Spleen (tissue), 11 donors: ENCODE results near the gene PAPPA2. TPM values are rescaled to one million over a fixed set of nuclear protein-coding genes. Genes with fewer than 3 reads are reported as not detected.

Experiments used
- DNase-seq: peaks from one replicate; pipeline ENCODE4 v3.0.0-alpha.2; 2020
- H3K27ac ChIP-seq, 8 donors: fragments of 200-600 bp; sonication (generic) in 7 of 8; 1 replicate in 4 of 8; 2 replicates in 4 of 8; pipeline versions ENCODE4 v1.5.0 to v1.8.0; 2016 to 2021; ENCODE audit warnings: inconsistent platforms in 4 of 8, mild to moderate bottlenecking in 4 of 8, moderate library complexity in 1 of 8
- H3K27me3 ChIP-seq, 7 donors: fragments of 200-600 bp; sonication (generic) in 6 of 7; replicated peaks in 1 of 7; 1 replicate in 4 of 7; 2 replicates in 3 of 7; pipeline versions ENCODE4 v1.5.0 to v1.8.0; 2016 to 2021; ENCODE audit warnings: inconsistent platforms in 3 of 7, mild to moderate bottlenecking in 1 of 7
- H3K36me3 ChIP-seq, 6 donors: fragments of 200-600 bp; sonication (generic) in 5 of 6; 1 replicate in 4 of 6; 2 replicates in 2 of 6; pipeline versions ENCODE4 v1.5.0 to v1.8.0; 2016 to 2021; ENCODE audit warnings: inconsistent platforms in 2 of 6
- H3K4me1 ChIP-seq, 6 donors: fragments of 200-600 bp; sonication (generic) in 5 of 6; 1 replicate in 3 of 6; 2 replicates in 3 of 6; pipeline versions ENCODE4 v1.5.0 to v1.8.0; 2016 to 2021; ENCODE audit warnings: inconsistent platforms in 3 of 6
- H3K4me3 ChIP-seq, 8 donors: fragments of 200-600 bp; sonication (generic) in 7 of 8; 1 replicate in 4 of 8; 2 replicates in 4 of 8; pipeline versions ENCODE4 v1.5.0 to v1.8.0; 2016 to 2021; ENCODE audit warnings: inconsistent platforms in 4 of 8, mild to moderate bottlenecking in 4 of 8, moderate library complexity in 2 of 8
- H3K9me3 ChIP-seq, 8 donors: fragments of 200-600 bp; sonication (generic) in 7 of 8; 1 replicate in 4 of 8; 2 replicates in 4 of 8; pipeline versions ENCODE4 v1.5.0 to v1.8.0; 2016 to 2021; ENCODE audit warnings: inconsistent platforms in 4 of 8
- CTCF ChIP-seq, 11 experiments: fragments of 200-600 bp in 7 of 11; fragments of 450-650 bp in 4 of 11; sonication (generic) in 4 of 11; IDR thresholded peaks in 8 of 11; conservative IDR thresholded peaks in 3 of 11; 1 replicate in 7 of 11; 2 replicates in 4 of 11; pipeline versions ENCODE4 v1.4.0 to v1.8.0; 2016 to 2021; ENCODE audit warnings: antibody characterized with exemption in 11 of 11, inconsistent platforms in 4 of 11, mild to moderate bottlenecking in 1 of 11
- POLR2A ChIP-seq, 3 donors: fragments of 450-650 bp; IDR thresholded peaks; one replicate each; pipeline ENCODE4 v1.5.1; 2017; ENCODE audit warnings: antibody characterized with exemption in 3 of 3, mild to moderate bottlenecking in 1 of 3
- POLR2AphosphoS5 ChIP-seq, 3 donors: sonication (generic); formaldehyde crosslinking; IDR thresholded peaks; one replicate each; pipeline ENCODE4 v1.5.1; 2017; ENCODE audit warnings: antibody characterized with exemption in 3 of 3
- WGBS, 5 donors: extraction: QIAGEN DNeasy Blood & Tissue Kit in 3 of 5; methylation state at CpG; one replicate each; pipeline versions ENCODE4 v1.1.5 to v1.1.7; 2013 to 2018; 5-methylcytosine and 5-hydroxymethylcytosine counted together
- intact Hi-C: fragments of 100-400 bp; cut with DNase I; formaldehyde crosslinking; loops from one replicate; pipeline ENCODE4 v1.15.0; 2023; ENCODE audit warnings: low total_unique reads
- polyA plus RNA-seq, 3 donors: library from polyadenylated mRNA; stranded (reverse); fragments of 200-250 nt; gene quantifications; one replicate each; pipeline ENCODE4 v1.2.1, GENCODE V29; 2013
- total RNA-seq, 7 donors: library from RNA; depleted of rRNA in 3 of 7; stranded (reverse); fragments of >200 nt in 3 of 7; fragmentation: NEBNext Ultra II Directional in 4 of 7; extraction: Animal tissue kit (Norgen Biotek cat#: 25700) in 4 of 7; gene quantifications; one replicate each; pipeline versions ENCODE4 v1.1.0 to v1.2.1, GENCODE V29; 2016 to 2021
- donor health status: healthy with polysubstance abuse.
- donor health status: DM: no; HTN: no; CAD: no; lungs with moderate emphysema.
- donor health status: DM: no; HTN: no; CAD: no.
- donor health status: Bipolar disorder and iron deficiency.
- donor health status: healthy.
- donor health status: DM: no; HTN: no; CAD: no.
- donor health status: DM: yes; HTN: yes; CAD: no.

PAPPA2 gene
- total and polyA plus RNA-seq, 10 donors = 0.02 to 0.76 (median 0.06) TPM; not detected in 3

GRCh38 chr1:176816232-176816631 is 353.3 kb downstream of the PAPPA2 start:
- H3K9me3 ChIP-seq = peaks cover 0 to 3% (median 0%) of the 10 kb centered on the region in 8 donors
- H3K27me3 ChIP-seq = no peaks in the 10 kb centered on the region
- TF ChIP-seq POLR2A (IDR thresholded peaks at IDR 0.05) = no peak
- no peak for TF ChIP-seq POLR2AphosphoS5 (IDR thresholded peaks at IDR 0.05)
- no peak for TF ChIP-seq CTCF (IDR thresholded peaks at IDR 0.05 in 8 of 11, conservative IDR thresholded peaks at IDR 0.05 in 3 of 11)
- H3K4me1 ChIP-seq = no peaks in the 10 kb centered on the region
- intact Hi-C loops = no loop called here
- DNase-seq = no peak
- H3K36me3 ChIP-seq = no peaks in the 10 kb centered on the region
- WGBS, 5 donors = 79 to 95% (median 92%) methylated on average over 3 of the region's 3 CpGs
- H3K4me3 ChIP-seq = no peak overlapping the region
- H3K27ac ChIP-seq = no peak overlapping the region

- no peak for DNase-seq
- intact Hi-C loops = no loop called here
- Histone ChIP-seq H3K4me3 (no peak overlapping the region), H3K27ac (no peak overlapping the region), H3K9me3 (no peaks in the 10 kb centered on the region), H3K27me3 (no peaks in the 10 kb centered on the region), H3K36me3 (no peaks in the 10 kb centered on the region), H3K4me1 (no peaks in the 10 kb centered on the region)
- TF ChIP-seq POLR2A (IDR thresholded peaks at IDR 0.05) (no peak), POLR2AphosphoS5 (IDR thresholded peaks at IDR 0.05) (no peak), CTCF (IDR thresholded peaks at IDR 0.05 in 8 of 11, conservative IDR thresholded peaks at IDR 0.05 in 3 of 11) (no peak)
- 72 to 86% (median 80%) methylated on average over 5 of the region's 5 CpGs for WGBS, 5 donors
These were observed 357.5 kb downstream of the PAPPA2 start for GRCh38 chr1:176820391-176821031.

- WGBS, 5 donors = 29 to 52% (median 44%) methylated on average over 1 of the region's 1 CpG
- H3K4me1 ChIP-seq = no peaks in the 10 kb centered on the region
- no peak for DNase-seq
- no peaks in the 10 kb centered on the region for H3K9me3 ChIP-seq
- no peaks in the 10 kb centered on the region for H3K36me3 ChIP-seq
- no peak overlapping the region for H3K27ac ChIP-seq
- TF ChIP-seq POLR2A (IDR thresholded peaks at IDR 0.05) (no peak), POLR2AphosphoS5 (IDR thresholded peaks at IDR 0.05) (no peak), CTCF (IDR thresholded peaks at IDR 0.05 in 8 of 11, conservative IDR thresholded peaks at IDR 0.05 in 3 of 11) (no peak)
- no peak overlapping the region for H3K4me3 ChIP-seq
- H3K27me3 ChIP-seq = peaks cover 0 to 4% (median 0%) of the 10 kb centered on the region in 7 donors
- intact Hi-C loops = no loop called here
These were observed 363.3 kb downstream of the PAPPA2 start for GRCh38 chr1:176826265-176826664.

- Histone ChIP-seq H3K36me3 (no peaks in the 10 kb centered on the region), H3K4me3 (no peak overlapping the region), H3K27ac (no peak overlapping the region), H3K4me1 (no peaks in the 10 kb centered on the region), H3K27me3 (peaks cover 0 to 4% (median 0%) of the 10 kb centered on the region in 7 donors), H3K9me3 (no peaks in the 10 kb centered on the region)
- intact Hi-C loops = no loop called here
- 68 to 82% (median 70%) methylated on average over 8 of the region's 8 CpGs for WGBS, 5 donors
- DNase-seq = no peak
- TF ChIP-seq POLR2AphosphoS5 (IDR thresholded peaks at IDR 0.05) (no peak), POLR2A (IDR thresholded peaks at IDR 0.05) (no peak), CTCF (IDR thresholded peaks at IDR 0.05 in 8 of 11, conservative IDR thresholded peaks at IDR 0.05 in 3 of 11) (no peak)
These were observed 366.3 kb downstream of the PAPPA2 start for GRCh38 chr1:176829261-176829660.
